M059J (cell line): ENCODE data around the gene SORCS2. TPM values are rescaled to one million over a fixed set of nuclear protein-coding genes. Genes with fewer than 3 reads are reported as not detected.

ENCODE experiments used
- DNase-seq: peaks from one replicate; pipeline ENCODE4 v3.0.0-alpha.2; 2012; ENCODE audit warnings: low read depth
- total RNA-seq: library from RNA; depleted of rRNA; stranded (reverse); fragments of >200 nt; shearing (Covaris generic); gene quantifications from 2 replicates; pipeline ENCODE4 v1.2.3, GENCODE V29; 2014

Gene SORCS2
- total RNA-seq, 1 experiment from 2014 or later, result 0.02 TPM

DNA sequence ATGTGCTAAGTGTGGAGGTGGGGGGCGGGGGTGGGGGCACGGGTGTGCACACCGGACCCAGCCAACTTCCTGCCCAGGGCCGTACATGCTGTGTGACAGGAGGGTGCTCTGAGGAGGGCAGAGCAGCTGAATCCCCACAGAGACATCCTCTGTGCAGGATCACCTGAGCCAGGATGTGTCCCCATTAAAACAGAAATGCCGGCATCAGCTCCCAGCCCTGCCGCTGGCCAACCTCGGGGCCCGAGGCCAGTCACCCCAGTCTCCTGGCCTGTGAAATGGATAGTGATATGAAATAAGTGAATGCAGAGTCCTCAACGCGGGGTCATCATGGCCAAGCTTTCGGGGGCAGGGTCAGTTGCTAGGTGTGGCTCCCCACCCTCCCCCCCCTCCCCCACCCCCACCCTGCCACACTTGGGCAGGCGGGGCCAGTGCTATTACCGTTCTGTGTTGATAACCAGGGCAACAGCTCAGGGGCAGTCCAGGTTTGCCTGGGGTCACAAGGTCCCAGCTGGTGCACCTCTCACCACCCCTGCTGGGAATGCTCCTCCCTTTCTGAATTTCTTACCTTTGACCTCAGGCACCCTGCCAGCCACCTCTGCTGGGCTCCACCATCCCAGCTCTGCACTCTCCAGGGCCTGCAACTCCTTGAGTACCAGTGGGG is 469.6 kb downstream of the SORCS2 start:
- DNase-seq, result no peak

DNA sequence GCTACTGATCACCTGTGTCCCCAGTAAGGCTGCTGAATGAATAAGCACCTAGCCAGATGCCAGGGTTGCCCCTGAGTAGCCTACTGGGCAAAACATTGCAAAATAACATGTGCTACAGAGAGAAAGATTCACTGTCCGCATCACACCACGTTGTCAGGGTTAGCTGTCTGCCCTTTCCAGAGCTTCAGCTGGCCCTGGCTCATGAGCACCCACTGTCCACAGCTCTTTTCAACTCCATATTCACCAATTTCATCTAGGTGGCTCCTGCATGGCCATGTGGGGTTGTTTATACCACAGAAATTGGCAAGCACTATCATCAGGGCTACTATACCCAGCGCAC is 470.1 kb downstream of the SORCS2 start:
- DNase-seq, result no peak

DNA sequence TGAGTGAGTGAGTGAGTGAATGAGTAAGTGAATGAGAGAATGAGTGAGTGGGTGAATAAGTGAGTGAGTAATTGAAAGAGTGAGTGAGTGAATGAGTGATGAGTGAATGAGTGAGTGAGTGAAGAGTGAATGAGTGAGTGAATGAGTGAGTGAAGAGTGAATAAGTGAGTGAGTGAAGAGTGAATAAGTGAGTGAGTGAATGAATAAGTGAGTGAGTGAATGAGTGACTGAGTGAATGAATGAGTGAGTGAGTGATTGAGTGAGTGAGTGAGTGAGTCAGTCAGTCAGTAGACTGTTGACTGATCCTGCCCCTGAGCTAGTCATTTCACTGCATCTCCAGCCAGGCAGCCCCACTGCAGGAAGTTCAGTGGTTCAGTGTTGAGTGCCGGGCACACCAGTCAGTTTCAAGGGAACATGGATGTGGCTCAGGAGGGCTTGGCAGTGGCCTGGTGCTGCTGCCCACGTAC is 470.8 kb downstream of the SORCS2 start:
- peak; percentile 35 for DNase-seq

DNA sequence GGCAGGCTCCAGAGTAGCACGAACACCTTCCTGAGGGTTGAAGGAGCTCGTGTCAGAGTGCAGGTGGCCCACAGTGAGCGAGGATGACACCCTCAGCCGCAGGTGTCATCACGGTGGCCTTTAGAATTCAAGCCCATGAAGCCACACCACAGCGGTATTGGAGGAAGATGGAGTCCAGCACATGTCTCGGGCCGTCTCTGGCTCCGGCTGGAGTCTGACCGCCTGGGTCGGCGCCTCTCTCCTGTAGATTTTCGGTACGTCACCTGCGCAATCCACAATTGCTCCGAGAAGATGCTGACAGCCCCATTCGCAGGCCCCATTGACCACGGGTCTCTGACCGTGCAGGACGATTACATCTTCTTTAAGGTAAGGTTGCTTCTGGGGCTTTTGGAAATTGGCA is 471.8 kb downstream of the SORCS2 start:
- DNase-seq, result no peak

DNA sequence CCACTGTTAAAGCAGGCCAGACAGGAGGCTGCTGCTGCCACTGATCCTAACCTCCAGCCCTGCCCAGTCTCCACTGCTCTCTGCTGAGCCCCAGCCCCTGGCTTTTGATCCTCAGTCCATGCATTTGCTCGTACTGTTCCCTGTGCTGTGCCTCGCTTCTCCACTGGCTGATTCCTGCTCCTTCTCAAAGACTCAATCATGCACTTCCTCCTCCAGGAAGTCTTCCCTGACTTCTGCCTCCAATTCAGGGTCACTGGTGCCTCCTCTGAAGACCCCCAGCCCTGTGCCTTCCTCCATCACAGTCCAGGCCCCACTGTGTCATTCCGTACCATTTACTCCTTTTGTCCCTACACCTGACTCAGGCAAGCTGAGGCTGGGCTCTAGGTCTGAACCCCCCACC is 473.0 kb downstream of the SORCS2 start:
- no peak for DNase-seq

DNA sequence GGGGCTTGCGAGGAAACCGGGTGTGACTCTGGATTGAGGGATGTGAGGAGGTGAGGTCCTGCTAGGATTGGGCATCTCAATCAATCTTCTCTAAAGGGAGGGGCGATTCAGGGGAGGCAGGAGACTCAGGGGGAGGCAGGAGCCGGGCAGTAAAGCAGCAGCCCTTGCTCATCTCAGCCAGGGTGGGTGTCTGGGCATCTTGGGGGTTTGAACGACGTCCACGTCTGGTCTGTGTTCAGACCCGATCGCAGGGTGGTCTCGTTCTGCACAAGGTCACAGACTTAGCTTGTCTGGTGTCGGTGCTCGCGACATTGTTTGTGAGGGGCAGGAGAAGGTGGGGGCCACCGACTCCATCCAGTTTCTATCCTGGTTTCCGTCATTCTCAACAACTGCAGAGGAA is 473.7 kb downstream of the SORCS2 start:
- DNase-seq, result no peak

DNA sequence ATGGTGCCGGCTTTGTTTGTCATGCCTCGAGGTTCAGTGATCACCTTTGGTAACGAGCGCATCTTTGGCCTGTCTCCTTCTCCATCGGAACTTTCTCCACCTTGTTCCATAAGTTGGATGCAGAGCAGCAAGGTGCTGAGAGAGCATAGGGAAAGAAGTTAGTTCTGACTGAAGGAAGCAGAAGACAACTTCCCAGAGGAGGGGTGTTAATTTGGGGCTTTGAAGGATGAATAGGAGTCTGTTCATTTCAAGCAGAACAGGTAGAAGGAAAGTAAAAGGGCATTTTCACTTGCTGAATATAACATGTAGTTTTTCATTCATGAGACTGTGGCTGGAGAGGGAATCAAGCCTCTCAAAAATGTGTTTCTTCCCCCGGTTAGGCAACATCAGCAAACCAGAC is 474.4 kb downstream of the SORCS2 start:
- DNase-seq, result no peak

DNA sequence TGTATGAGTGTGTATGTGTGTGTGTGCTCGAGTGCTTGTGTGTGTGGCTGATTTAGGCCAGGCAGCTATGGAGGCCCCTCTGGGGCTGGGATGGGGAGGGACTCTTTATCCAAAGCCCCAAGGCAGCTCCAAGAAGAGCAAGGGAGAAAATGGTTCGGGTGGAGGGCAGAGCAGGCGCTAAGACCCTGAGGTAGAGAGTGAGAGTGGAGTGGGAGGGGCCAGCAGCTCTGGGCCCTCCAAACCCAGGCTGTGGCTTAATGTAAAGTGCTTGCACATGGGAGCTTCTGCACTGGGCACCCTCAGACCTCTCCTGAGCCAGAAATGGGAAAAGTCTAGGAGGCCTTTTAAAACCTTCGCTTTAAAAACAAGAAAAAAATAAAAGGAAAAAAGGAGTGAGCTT is 475.9 kb downstream of the SORCS2 start:
- DNase-seq, result no peak

DNA sequence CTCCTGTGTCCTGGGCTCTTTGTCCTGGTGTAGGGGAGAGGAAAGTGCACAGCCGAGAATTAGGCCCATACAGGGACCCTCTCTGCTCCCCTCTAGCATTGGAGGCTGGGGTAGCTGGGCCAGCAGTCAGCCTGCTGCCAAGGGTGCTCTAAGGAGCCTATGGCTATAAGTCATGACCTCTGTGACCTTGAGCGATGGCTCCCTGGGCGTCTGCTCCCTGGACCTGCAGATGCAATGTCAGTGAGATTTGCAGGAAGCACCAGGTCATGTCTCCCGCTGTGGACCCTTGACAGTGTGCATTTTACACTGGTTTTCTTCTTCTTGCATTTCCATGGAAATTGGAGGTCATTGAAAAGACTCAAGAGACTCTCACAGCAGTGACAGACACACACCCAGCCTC is 476.5 kb downstream of the SORCS2 start:
- DNase-seq, result no peak

DNA sequence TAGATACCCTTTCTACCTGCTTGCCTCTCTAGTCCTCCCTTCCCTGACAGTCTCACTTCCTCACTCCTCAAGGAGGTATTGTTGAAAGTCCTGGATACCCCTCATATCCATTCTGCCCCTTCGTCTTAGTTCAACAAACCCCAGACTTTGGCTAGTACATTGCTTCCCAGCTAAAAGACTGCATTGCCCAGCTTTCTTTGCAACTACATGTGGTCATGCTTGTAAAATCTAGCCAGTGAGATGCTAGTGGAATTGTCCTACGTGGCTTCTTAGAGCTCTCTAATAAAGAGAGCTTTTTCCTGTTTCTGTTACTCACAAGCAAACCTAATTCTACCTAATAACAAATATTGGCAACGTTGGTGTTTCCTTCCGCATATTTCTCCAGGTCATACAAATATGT is 480.3 kb downstream of the SORCS2 start:
- no peak for DNase-seq

DNA sequence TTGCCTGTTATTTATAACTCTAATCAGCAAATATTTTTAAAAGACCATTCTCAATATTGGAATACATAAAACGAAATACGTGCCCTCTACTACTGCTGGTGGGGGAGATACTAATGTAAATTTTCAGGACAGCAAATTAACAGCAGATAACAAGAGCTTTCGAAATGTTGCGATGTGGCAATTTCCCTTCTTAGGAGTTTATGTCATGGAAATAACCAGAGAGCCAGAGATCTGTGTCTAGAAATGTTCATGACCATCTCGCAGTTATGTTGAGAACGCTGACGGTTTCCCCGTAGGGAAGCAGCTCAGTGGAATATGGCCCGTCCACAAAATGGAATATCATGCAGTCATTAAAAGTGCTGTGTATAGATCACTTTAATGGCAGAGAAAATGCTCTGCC is 480.8 kb downstream of the SORCS2 start:
- DNase-seq, result no peak

DNA sequence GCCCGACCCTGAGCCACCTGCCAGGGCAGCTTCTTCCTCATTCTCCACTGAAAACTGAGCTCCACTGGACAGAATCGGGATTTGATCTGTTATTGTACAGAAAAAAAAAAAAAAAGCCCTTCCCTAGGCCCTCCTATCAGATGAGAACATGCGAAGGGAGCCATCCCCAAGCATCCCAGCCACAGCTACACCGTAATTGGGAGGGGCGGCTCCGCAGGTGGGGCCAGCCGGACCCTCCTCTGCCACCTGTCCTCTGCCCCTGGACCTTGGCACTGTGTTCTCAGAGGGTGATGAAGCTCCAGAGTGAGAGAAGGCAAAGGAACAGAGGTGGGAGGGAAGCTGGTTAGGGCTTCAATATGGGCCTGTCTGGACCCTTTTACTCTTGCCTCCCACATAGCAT is 482.4 kb downstream of the SORCS2 start:
- DNase-seq, result no peak

DNA sequence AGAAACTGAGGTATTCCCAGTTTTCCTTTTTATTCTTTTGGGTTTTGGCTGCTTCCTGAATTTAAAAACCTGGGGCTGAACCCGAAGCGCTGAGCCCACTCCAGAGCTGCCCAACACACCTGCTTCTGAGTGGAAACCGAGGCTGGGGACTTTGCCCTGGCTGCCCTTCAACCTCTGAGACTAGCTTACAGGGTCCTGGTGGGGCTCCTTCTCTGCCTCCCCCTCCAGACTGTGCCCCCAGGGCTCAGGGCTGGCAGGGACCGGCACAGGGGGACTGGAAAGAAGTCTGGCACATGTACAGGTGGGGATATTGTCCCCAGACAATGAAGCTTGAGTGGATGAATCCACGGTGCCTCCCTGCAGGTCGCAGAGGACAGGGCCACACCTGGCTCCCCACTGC is 482.8 kb downstream of the SORCS2 start:
- DNase-seq, result no peak

DNA sequence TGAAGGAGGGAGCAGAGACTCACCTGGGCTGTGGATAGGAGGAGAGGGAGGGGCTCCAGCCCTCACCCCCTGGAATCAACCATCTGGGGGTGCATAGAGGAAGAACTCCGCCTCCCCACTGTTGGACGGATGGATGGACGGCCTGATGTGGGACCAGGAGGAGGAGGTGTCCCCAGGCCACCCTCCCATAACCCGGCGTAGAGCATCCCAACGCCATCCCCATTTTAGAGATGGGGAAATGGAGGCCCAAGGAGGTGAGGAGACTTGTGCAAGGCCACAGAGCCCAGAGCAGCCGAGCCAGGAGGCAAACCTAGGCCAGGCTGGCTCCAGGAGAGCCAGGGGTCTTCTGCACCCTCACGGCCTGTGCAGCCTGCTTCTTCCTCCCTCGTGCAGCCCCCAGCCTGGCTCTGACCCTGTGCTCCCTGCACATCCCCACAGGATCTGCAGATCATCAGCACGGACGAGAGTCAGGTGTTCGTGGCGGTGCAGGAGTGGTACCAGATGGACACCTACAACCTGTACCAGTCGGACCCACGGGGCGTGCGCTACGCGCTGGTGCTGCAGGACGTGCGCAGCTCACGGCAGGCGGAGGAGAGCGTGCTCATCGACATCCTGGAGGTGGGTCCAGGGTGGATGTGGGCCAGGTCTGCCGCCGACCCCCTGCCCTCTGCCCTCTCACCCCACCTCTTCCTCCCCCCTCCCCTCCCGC is 483.4 kb downstream of the SORCS2 start:
- DNase-seq, result no peak

DNA sequence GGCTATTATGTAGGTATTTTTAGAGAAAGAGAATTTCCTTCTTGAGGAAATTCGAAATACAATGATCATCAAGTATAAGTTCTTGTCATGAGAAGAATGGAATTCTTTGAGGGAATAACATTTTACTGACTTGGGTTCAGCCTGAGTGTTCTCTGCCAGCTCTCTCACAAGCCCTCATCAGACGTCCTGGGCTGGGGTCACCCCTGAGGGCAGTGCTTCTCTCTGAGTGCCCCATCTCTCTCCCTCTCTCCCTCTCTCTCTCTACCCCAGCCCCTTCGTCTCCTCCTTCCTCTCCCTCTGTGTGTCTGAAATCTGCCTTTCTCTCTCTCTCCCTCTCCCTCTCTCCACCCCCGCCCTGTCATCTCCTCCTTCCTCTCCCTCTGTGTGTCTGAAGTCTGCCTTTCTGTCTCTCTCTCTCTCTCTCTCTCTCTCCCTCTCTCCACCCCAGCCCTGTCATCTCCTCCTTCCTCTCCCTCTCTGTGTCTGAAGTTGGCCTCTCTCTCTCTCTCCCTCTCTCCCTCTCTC is 484.1 kb downstream of the SORCS2 start:
- DNase-seq, result no peak

DNA sequence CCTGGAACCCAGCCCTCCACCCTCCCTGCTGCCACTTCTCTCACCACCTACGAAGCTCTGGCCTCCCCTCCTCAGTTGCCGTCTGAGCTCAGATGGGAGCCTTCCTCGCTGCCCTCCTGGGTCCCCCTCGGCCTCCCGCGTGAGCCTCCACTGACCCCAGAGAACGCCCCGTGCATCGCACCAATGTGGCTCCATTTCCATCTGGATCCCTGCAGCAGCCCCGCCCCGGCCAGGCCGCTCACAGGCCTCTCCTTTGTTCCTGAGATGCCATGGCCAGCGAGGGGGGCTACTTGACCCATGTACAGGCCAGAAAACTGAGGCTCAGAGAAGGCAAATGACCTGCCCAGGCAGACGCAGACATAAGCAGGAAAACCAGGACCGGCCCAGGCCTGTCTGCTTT is 484.7 kb downstream of the SORCS2 start:
- no peak for DNase-seq

DNA sequence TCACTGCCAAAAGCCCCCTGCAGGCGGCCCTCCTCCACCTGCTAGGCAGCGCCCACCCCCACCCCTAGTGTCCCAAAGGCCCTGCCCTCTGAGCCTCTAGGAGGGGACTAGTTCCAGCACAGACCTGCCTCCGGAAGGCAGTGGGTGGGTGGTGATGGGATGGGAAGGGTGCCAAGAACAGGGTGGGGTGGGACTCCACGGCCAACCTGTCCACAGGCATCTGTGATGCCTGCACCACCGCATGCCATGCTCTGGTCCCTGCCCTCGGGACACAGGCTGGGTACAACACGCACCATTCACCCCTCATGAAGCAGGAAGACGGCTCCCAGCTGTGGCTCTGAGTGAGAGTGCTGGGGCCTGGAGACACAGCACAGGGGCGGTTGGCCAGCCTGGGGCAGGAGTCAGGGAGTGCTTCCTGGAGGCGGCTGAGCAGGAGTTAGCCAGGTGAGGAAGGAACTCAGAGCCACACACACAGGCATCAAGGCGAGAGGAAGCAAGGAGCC is 485.5 kb downstream of the SORCS2 start:
- DNase-seq, result no peak

DNA sequence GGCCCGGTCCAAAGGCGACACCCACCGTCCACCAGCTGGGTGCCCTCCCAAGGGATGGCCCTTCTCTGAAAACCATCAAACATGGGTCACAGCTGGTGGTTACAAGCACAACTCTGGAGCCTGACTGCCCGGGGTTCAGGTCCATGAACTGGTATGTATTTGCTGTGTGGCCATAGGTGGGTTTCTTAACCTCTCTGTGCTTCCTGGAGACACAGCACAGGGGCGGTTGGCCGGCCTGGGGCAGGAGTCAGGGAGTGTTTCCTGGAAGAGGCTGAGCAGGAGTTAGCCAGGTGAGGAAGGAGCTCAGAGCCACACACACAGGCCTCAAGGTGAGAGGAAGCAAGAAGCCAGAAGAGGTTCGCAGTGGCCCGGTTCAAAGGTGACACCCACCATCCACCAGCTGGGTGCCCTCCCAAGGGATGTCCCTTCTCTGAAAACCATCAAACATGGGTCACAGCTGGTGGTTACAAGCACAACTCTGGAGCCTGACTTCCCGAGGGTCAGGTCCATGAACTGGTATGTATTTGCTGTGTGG is 486.0 kb downstream of the SORCS2 start:
- no peak for DNase-seq

DNA sequence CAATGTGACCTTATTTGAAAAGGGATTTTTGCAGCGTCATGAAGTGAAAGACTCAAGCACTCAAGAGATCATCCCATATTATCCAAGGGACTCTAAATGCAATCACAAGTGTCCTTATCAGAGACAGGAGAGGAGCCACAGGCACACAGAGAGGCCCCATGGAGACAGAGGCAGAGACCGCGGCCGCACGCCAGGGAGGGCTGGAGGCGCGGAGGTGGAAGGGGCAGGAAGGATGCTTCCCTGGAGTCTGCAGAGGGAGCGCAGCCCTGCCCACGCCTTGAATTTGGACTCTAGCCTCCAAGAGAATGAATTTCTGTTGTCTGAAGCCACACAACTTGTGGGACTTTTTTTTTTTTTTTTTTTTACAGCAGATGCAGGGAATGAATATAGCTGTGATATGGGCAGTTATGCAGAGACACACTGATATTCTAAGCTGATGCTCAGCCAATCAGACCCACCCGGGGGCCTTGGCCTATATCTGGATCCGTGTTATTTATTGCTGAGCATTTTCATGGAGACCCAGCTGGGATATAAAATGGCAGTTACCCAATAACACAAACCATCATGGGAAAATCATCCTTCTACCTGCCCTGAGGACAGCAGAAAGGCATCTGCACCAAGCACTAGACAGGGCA is 487.2 kb downstream of the SORCS2 start:
- DNase-seq, result no peak

DNA sequence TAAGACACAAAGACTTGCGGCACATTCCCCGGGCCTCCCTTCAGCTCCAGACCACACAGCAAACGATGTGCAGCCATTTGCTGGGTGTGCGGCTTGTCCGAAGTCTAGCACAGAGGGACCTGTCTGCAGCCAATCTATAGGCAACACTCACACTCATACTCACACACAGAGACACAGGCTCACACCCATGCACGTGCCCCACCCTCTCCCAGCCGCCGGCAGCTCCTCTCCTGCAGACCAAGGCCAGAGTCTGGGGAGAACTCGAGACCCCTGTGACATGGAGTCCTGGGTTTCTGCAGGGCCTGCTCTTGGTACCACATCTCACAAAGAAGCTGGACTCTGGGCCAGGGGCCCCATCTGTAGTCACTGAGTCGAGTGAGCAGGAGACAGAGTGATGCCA is 487.8 kb downstream of the SORCS2 start:
- no peak for DNase-seq

DNA sequence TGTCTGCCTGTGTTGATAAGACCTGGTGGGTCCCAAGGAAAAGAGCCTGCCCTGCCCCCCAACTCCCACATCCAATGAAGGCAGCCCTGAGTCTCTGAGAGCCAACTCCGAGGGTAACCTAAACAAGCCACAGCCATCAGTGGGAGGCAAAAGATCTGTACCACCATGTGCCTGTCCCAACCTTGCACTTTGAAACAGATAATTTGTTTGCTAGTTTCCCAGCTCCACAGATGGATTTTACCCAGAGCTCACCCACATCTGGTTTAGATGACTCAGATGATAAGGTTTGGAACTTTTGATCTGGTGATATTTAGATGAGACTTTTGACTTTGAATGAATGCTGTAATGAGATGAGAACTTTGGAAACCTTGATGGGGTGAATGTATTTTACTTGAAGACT is 488.4 kb downstream of the SORCS2 start:
- no peak for DNase-seq

DNA sequence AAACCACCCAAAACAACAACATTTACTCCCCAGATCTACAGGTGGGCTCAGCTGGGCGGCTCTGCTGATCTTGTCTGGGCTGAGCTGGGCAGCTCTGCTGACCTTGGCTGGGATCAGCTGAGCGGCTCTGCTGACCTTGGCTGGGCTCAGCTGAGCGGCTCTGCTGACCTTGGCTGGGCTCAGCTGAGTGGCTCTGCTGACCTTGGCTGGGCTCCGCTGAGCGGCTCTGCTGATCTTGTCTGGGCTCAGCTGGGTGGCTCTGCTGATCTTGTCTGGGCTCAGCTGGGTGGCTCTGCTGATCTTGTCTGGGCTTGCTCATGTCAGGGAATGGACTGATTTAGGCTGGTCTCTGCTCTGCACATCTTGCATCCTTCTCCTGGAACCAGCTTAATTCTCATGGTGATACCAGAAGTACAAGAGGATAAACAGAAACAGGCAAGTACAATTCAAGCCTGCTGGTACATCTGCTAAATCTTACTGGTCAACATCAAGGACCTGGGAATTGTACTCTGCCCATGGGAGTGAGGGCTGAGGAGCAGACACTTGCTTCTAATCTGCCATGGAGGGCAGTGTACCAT is 490.9 kb downstream of the SORCS2 start:
- no peak for DNase-seq
